ENCODE measurements around the gene C5orf15.

The C5orf15 gene

DNA sequence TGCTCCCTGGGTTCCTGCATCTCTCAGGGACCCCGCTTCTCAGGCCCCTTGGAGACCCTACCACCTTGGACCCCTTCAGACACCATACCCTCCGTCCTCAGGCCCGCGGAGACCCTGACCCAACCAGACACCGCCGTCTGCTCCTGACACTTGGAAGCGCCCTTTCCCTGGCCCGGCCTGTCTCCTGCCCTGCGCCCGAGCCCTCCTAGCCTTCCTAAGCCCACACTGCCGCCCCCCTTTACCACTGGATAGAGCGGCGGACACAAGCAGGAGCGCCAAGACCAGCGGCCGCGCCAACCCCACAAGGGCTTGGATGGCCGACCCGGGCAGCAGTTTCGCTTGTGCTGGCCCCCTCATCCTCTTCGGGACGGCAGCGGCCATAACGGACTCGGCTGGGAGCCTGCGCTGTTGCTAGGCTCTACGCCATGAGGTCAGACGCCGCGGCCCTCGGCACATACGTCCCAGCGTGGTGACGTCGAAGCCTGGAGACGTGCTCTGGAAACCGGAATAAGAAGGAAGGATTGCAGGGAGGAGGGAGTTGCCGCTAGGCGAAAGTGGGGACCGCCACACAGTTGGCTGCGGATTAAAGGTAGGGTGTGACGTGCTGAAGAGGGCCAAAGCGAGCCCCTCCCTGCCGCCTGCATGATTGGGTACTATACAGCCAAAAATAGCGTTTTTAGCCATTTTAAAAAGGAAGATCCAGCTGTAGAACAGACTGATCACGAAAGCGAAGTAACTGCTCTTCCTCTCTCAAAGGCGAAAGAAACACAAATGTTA lies at the start of gene C5orf15:
Gene C5orf15 (minus strand): TSS at position 422 of the 777 bp plus-strand sequence. CDS start 41 bp downstream, at position 381.
- Histone ChIP-seq H3K4me3 (peak within 1 kb of the TSS; percentile 93), H3K27ac (peak within 1 kb of the TSS; percentile 85 to 99)
- peak; percentile 98 for DNase-seq (ENCODE audit: low spot score)
- TF ChIP-seq, protein P1, sequence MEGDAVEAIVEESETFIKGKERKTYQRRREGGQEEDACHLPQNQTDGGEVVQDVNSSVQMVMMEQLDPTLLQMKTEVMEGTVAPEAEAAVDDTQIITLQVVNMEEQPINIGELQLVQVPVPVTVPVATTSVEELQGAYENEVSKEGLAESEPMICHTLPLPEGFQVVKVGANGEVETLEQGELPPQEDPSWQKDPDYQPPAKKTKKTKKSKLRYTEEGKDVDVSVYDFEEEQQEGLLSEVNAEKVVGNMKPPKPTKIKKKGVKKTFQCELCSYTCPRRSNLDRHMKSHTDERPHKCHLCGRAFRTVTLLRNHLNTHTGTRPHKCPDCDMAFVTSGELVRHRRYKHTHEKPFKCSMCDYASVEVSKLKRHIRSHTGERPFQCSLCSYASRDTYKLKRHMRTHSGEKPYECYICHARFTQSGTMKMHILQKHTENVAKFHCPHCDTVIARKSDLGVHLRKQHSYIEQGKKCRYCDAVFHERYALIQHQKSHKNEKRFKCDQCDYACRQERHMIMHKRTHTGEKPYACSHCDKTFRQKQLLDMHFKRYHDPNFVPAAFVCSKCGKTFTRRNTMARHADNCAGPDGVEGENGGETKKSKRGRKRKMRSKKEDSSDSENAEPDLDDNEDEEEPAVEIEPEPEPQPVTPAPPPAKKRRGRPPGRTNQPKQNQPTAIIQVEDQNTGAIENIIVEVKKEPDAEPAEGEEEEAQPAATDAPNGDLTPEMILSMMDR (IDR thresholded peaks at IDR 0.05) = no peak

DNA sequence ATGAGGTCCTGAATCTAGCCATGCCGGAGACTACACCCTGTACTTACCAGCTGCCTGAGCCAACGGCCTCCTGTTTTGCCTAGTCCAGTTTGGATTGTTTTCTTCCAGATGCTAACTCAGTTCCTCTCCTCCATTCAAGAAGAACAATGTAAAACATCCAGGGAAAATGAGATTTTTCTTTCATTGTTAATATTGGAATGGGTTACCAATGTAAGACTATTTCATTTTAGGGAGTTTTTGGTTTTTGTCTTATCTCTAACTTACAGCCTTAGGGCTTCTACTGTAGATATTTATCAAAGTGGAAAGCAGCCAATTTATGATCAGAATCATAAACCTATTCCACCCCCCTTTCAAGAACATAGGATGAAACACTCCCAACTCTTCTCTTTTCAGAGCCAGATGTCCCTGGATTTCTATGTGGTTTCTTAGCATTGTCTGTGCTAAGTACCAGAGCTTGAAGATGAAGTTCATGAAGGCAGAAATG lies 39.9 kb upstream of the C5orf15 start:
- TF ChIP-seq, protein P1 (IDR thresholded peaks at IDR 0.05) = no peak
- Histone ChIP-seq H3K4me3 (no peak overlapping the region), H3K27ac (no peak overlapping the region)
- DNase-seq (ENCODE audit: low spot score) = no peak

DNA sequence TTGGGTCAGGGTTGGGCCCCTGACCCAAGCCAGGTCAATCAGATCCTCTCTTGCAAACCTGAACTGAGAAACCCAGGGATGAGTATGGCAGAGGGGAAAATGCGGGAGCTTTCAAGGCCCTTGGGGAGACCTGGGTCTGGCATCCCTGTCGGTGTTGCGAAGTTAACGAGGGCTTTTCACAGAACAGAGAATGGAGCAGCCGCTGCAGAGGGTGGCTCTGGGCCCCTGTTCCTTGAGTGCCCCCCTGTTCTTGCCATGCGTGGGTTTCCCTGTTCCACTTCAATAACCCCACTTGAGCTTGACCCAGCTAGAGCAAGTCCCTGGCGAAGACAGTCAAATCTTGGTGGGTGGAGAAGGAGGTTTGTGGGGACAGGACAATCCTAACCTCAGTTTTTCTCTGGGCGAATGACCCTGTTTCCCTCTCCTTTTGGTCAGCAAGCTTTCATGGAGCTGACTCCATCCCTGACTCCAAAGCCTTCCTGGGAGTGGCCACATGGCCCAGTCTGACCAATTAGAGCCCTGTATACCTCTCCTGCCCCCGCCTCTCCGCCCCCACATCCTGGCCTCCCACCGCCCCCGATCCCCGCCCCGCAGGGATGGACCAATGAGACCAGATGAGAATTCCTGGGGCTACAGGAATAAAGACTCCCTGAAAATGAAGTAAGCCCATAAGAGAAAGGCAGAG lies 39.3 kb upstream of the C5orf15 start:
- Histone ChIP-seq H3K4me3 (no peak overlapping the region), H3K27ac (no peak overlapping the region)
- TF ChIP-seq, protein P1 (IDR thresholded peaks at IDR 0.05) = no peak
- no peak for DNase-seq (ENCODE audit: low spot score)

DNA sequence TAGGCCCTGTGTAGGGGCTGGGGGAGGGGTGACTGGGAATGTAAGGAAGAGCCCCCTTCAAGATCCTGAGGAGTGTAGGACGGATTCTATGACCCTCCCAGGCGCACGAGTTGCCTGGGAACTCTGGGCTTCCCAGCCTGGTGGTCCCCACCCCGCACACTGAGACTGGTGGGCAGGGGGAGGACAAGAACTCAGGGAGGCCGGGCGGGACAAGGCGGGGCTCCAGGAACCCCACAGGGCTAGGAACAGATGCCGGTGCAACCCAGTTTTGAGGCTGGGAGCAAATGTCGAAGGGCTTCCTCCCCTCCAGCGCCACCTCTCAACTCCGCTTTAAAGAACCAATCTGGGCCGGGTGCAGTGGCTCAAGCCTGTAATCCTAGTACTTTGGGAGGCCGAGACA lies 37.7 kb upstream of the C5orf15 start:
- no peak for DNase-seq (ENCODE audit: low spot score)
- Histone ChIP-seq H3K27ac (peak overlapping the region; percentile 98 to 100), H3K4me3 (peak overlapping the region; percentile 86)
- TF ChIP-seq, protein P1 (IDR thresholded peaks at IDR 0.05) = no peak

DNA sequence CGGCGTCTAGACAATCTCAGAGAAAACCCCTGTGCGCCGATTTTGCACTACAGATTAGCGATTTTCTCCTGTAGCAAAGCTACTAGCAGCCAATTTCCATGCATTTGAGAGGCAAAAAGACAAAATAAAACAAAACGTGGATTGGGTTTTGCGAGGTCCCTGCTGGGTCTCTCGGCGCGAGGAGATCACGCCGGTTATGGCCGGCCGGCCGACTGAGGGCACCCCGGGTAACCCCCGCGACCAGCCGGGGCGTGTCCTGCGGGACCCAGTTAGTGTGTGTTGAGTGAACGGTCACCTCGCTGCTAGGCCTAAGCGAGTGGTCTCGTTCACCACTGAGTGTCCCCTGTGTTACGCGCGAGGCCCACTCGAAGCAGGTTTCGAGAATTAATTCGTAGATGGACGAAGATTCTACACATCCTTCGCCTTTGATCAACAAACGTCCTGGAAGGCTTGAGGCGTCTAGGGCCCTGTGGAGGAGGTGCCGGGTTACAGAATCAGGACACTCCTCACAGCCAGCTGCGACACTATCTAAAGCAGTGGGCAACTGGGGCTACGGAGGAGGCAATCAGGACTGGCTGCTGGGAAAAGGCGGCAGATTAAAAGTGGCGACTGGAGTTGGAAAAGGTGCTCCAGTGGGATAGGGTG lies 37.1 kb upstream of the C5orf15 start:
- TF ChIP-seq, protein P1 (IDR thresholded peaks at IDR 0.05) = no peak
- Histone ChIP-seq H3K4me3 (peak overlapping the region; percentile 86), H3K27ac (peak overlapping the region; percentile 98 to 100)
- DNase-seq (ENCODE audit: low spot score) = peak; percentile 81

DNA sequence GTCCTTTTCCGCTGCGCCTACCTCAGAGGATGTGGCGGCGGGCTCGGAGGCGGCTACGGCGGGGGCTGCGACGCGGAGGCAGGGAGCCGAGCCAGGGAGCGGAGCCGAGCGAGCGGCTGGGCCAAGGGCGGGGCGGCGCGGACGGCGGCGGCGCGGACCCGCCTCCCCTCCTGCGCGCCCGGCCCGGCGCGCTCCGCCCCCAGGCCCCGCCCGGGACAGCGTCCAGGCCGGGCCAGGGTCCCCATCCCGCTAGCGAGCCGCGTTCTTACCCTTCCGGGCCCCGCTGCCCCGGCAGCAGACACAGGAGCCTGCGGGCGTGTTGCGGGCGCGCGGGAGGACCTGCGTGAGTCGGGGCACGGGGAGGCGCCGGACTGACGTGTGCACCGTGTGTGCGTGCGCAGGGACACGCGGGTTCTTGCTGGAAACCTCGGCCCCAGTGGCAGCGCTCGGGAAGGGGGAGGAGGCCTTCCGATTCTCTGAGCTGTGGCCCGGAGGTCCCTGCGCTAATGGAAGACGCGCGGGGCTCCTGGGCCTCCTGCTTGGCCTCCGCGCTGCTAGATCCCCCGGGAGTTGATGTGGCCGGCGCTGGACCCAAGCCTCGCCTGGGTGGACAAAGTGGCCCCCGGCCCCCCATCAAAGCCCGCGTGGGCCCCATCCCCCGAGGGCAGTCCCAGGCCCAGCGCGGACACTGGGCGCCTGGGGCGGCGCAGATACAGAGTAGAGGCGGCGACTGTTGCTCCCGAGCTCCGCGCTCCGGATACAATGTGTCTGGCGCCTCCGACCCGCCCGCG lies 36.4 kb upstream of the C5orf15 start, which contains the start of gene VDAC1:
Gene VDAC1 (minus strand): TSS at position 350 of the 791 bp plus-strand sequence. CDS start 11,963 bp downstream, outside the sequence.
- DNase-seq (ENCODE audit: low spot score) = peak; percentile 94
- Histone ChIP-seq H3K27ac (peak within 1 kb of the TSS; percentile 98 to 100), H3K4me3 (peak within 1 kb of the TSS; percentile 86)
- TF ChIP-seq, protein P1 (IDR thresholded peaks at IDR 0.05) = no peak

Measured in coronary artery (tissue), 2 donors.